ENCODE data around the gene SLC16A10.
"Not testable (repeated sequence)": the region's sequence is repeated elsewhere in the genome, so short reads cannot be mapped to it uniquely, and the experiment has no call there.

The SLC16A10 gene

GRCh38 chr6:111254004-111254778, 166.9 kb downstream of the SLC16A10 start:
- peaks cover 0 to 5% of the 10 kb centered on the region in 2 experiments for H3K4me1 ChIP-seq (ENCODE audit: control insufficient read depth in 1 of 2, insufficient read depth in 1 of 2, low read depth in 1 of 2, low read length in 1 of 2)
- H3K27me3 ChIP-seq = no peaks in the 10 kb centered on the region
- no peak for TF ChIP-seq CTCF (IDR thresholded peaks at IDR 0.05)
- no peak overlapping the region for H3K27ac ChIP-seq
- no peak overlapping the region for H3K4me3 ChIP-seq (ENCODE audit: low read depth in 1 of 2, low read length in 1 of 2)
- no peaks in the 10 kb centered on the region for H3K36me3 ChIP-seq
- no peaks in the 10 kb centered on the region for H3K9me3 ChIP-seq

DNA sequence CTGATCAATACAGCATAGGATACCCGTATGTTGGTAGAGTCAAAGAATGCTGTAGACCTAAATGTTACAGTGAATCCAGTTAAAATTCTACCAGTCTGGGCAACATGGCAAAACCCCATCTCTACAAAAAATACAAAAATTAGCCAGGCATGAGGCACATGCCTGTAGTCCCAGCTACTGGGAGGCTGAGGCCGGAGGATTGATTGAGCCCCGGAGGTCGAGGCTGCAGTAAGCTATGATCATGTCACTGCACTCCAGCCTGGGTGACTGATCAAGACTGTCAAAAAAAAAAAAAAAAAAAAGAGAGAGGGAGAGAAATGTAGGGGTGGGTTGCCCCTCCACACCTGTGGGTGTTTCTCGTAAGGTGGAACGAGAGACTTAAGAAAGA, 167.5 kb downstream of the SLC16A10 start:
- Histone ChIP-seq H3K27ac (no peak overlapping the region), H3K4me3 (ENCODE audit: low read depth in 1 of 2, low read length in 1 of 2) (no peak overlapping the region), H3K27me3 (no peaks in the 10 kb centered on the region), H3K4me1 (ENCODE audit: control insufficient read depth in 1 of 2, insufficient read depth in 1 of 2, low read depth in 1 of 2, low read length in 1 of 2) (peaks cover 5 to 10% of the 10 kb centered on the region in 2 experiments), H3K36me3 (no peaks in the 10 kb centered on the region), H3K9me3 (no peaks in the 10 kb centered on the region)
- TF ChIP-seq CTCF (IDR thresholded peaks at IDR 0.05) = no peak

DNA sequence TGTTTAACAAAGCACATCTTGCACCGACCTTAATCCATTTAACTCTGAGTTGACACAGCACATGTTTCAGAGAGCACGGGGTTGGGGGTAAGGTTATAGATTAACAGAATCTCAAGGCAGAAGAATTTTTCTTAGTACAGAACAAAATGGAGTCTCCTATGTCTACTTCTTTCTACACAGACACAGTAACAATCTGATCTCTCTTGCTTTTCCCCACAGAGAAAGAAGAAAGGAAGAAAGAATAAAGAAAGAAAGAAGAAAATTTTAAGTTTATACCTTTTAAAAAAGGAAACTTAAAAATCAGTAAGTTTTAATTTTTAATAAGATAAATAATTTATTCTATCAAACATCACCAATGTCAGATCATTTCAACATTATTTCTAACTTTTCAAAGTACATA, 168.5 kb downstream of the SLC16A10 start:
- not testable (repeated sequence) for H3K9me3 ChIP-seq; H3K36me3 ChIP-seq; H3K27ac ChIP-seq; H3K4me3 ChIP-seq (ENCODE audit: low read depth in 1 of 2, low read length in 1 of 2); H3K27me3 ChIP-seq
- H3K4me1 ChIP-seq (ENCODE audit: control insufficient read depth in 1 of 2, insufficient read depth in 1 of 2, low read depth in 1 of 2, low read length in 1 of 2) = peaks cover 9 to 17% of the 10 kb centered on the region in 2 experiments

GRCh38 chr6:111256646-111257045, 169.3 kb downstream of the SLC16A10 start:
- H3K36me3 ChIP-seq = no peaks in the 10 kb centered on the region
- no peak overlapping the region for H3K4me3 ChIP-seq (ENCODE audit: low read depth in 1 of 2, low read length in 1 of 2)
- H3K27ac ChIP-seq = no peak overlapping the region
- peaks cover 9 to 17% of the 10 kb centered on the region in 2 experiments for H3K4me1 ChIP-seq (ENCODE audit: control insufficient read depth in 1 of 2, insufficient read depth in 1 of 2, low read depth in 1 of 2, low read length in 1 of 2)
- no peak for TF ChIP-seq CTCF (IDR thresholded peaks at IDR 0.05)
- H3K27me3 ChIP-seq = no peaks in the 10 kb centered on the region
- no peaks in the 10 kb centered on the region for H3K9me3 ChIP-seq

DNA sequence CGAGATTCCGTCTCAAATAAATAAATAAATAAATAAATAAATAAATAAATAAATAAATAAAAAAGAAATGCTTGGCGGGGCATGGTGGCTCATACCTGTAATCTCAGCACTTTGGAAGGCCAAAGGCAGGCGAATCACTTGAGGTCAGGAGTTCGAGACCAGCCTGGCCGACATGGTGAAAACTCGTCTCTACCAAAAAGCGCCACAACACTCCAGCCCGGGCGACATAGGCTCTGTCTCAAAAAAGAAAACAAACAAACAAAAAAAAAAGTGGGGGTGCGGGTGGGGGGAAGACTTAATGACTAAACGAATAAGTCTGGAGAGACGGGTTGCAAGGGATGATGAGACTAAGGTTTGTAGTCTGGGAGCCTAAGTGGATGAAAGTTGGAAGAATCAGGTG, 170.7 kb downstream of the SLC16A10 start:
- Histone ChIP-seq H3K36me3 (no peaks in the 10 kb centered on the region), H3K4me1 (ENCODE audit: control insufficient read depth in 1 of 2, insufficient read depth in 1 of 2, low read depth in 1 of 2, low read length in 1 of 2) (peaks cover 9 to 17% of the 10 kb centered on the region in 2 experiments), H3K9me3 (no peaks in the 10 kb centered on the region), H3K27ac (no peak overlapping the region), H3K27me3 (no peaks in the 10 kb centered on the region), H3K4me3 (ENCODE audit: low read depth in 1 of 2, low read length in 1 of 2) (no peak overlapping the region)
- TF ChIP-seq CTCF (IDR thresholded peaks at IDR 0.05) = no peak

DNA sequence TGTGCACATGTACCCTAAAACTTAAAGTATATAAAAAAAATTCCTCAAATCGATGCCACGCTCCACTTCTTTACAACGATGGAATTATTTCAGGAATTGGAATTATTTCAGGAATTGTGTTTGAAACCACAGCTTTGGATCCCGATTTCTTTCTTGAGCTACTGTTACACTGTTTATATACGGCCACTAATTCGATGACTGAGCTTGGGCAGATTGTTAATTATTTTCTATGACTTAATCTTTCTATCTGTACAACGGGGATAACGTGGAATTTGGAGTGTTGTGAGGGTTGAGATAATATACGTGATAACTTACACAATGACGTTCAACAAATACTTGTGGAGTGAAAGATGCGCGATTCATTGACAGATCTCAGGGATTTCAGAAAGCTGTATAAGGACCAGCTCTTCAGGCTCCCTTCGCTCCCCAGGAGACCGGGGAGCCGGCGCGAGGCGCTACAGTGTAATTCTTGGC, 171.3 kb downstream of the SLC16A10 start:
- peak overlapping the region; percentile 76 to 79 for H3K4me3 ChIP-seq (ENCODE audit: low read depth in 1 of 2, low read length in 1 of 2)

More for the DNA sequence above, 171.3 kb downstream of the SLC16A10 start:
- Histone ChIP-seq H3K4me1 (ENCODE audit: control insufficient read depth in 1 of 2, insufficient read depth in 1 of 2, low read depth in 1 of 2, low read length in 1 of 2) (peaks cover 9 to 17% of the 10 kb centered on the region in 2 experiments), H3K36me3 (peaks cover under 1% of the 10 kb centered on the region), H3K9me3 (no peaks in the 10 kb centered on the region), H3K27ac (peak overlapping the region; percentile 92), H3K27me3 (no peaks in the 10 kb centered on the region)
- no peak for TF ChIP-seq CTCF (IDR thresholded peaks at IDR 0.05)
